Measurements from ENCODE around the gene PLA2G6. TPM values are rescaled to one million over a fixed set of nuclear protein-coding genes. Genes with fewer than 3 reads are reported as not detected.

The PLA2G6 gene
- total RNA-seq, 4 donors from 2014 or later: 12.9 to 24.2 (median 14.2) TPM

- WGBS, 2 donors: 32 to 59% methylated on average over 3 to 4 of the region's 11 CpGs
- intact Hi-C loops (cut with DNase I): no loop called here
- Histone ChIP-seq H3K4me3 (no peak overlapping the region), H3K4me1 (peaks cover 7 to 37% (median 9%) of the 10 kb centered on the region in 3 donors), H3K36me3 (peaks cover 0 to 49% (median 4%) of the 10 kb centered on the region in 3 donors), H3K9me3 (no peaks in the 10 kb centered on the region), H3K27me3 (no peaks in the 10 kb centered on the region), H3K27ac (no peak overlapping the region)
- DNase-seq: no peak
- no peak for TF ChIP-seq POLR2A (IDR thresholded peaks at IDR 0.05)
- TF ChIP-seq CTCF (IDR thresholded peaks at IDR 0.05): no peak
Measured at GRCh38 chr22:38125751-38126201, 55.9 kb downstream of the PLA2G6 start.

- WGBS, 2 donors: 86 to 90% methylated on average over 9 of the region's 14 CpGs
- TF ChIP-seq CTCF (IDR thresholded peaks at IDR 0.05) (no peak), POLR2A (IDR thresholded peaks at IDR 0.05) (no peak)
- no peak for DNase-seq
- H3K27me3 ChIP-seq: no peaks in the 10 kb centered on the region
- H3K27ac ChIP-seq: no peak overlapping the region
- H3K36me3 ChIP-seq: peaks cover 0 to 43% (median 4%) of the 10 kb centered on the region in 3 donors
- H3K4me3 ChIP-seq: no peak overlapping the region
- H3K9me3 ChIP-seq: no peaks in the 10 kb centered on the region
- intact Hi-C loops (cut with DNase I): no loop called here
- H3K4me1 ChIP-seq: peaks cover 8 to 43% (median 9%) of the 10 kb centered on the region in 3 donors
Measured at GRCh38 chr22:38125038-38125610, 56.5 kb downstream of the PLA2G6 start.

GRCh38 chr22:38124236-38124974 lies 57.2 kb downstream of the PLA2G6 start:
- WGBS, 2 donors: 70 to 82% methylated on average over 14 of the region's 21 CpGs
- H3K36me3 ChIP-seq: peaks cover 0 to 36% (median 4%) of the 10 kb centered on the region in 3 donors
- no peak for DNase-seq

GRCh38 chr22:38122616-38123015 lies 59.0 kb downstream of the PLA2G6 start:
- 75 to 80% methylated on average over 2 to 5 of the region's 6 CpGs for WGBS, 2 donors
- H3K4me1 ChIP-seq: peaks cover 9 to 48% (median 10%) of the 10 kb centered on the region in 3 donors
- TF ChIP-seq CTCF (IDR thresholded peaks at IDR 0.05): no peak
- TF ChIP-seq POLR2A (IDR thresholded peaks at IDR 0.05): no peak
- H3K4me3 ChIP-seq: no peak overlapping the region
- intact Hi-C loops (cut with DNase I): no loop called here
- peaks cover 0 to 23% (median 0%) of the 10 kb centered on the region in 3 donors for H3K36me3 ChIP-seq
- no peaks in the 10 kb centered on the region for H3K9me3 ChIP-seq
- H3K27me3 ChIP-seq: no peaks in the 10 kb centered on the region
- no peak for DNase-seq
- no peak overlapping the region for H3K27ac ChIP-seq

More at GRCh38 chr22:38124236-38124974, 57.2 kb downstream of the PLA2G6 start:
- Histone ChIP-seq H3K4me1 (peaks cover 9 to 48% (median 10%) of the 10 kb centered on the region in 3 donors), H3K27ac (no peak overlapping the region), H3K27me3 (no peaks in the 10 kb centered on the region), H3K9me3 (no peaks in the 10 kb centered on the region), H3K4me3 (no peak overlapping the region)
- peak in 1 of 6 experiments; percentile 16 for TF ChIP-seq CTCF (IDR thresholded peaks at IDR 0.05)
- no peak for TF ChIP-seq POLR2A (IDR thresholded peaks at IDR 0.05)
- intact Hi-C loops (cut with DNase I): no loop called here

Measured in esophagus squamous epithelium (tissue), 5 donors.